ENCODE results near the gene METTL24.

Gene METTL24

DNA sequence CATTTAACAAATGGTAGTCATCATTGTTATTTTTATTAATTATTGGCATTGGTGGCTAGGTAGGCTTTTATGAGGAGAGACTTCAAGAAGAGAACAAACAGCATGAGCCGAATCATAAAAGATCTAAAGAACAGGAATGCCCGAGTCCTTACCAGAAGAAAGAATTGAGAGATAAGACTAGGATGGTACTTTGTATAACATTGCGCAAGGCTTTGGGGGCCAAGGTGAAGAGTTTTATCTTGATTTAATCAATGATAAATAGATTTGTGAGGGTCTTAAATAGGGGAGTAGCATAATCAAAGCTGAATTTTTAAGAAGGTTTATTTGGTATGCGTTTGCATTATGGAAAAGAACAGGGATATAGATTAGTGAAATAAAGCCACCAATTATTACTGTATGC lies 162.5 kb downstream of the METTL24 start:
- DNase-seq (ENCODE audit: low read depth): no peak
